Activated CD4-positive, alpha-beta T cell treated with anti-CD3 and anti-CD28 coated beads for 1 hour (primary cell): Measurements from ENCODE around the gene UTP11.
"Not testable (repeated sequence)": the region's sequence is repeated elsewhere in the genome, so short reads cannot be mapped to it uniquely, and the experiment has no call there.

Source experiments
- DNase-seq: peaks from one replicate; pipeline ENCODE4 v3.0.0-alpha.2; 2020

The UTP11 gene, protein sequence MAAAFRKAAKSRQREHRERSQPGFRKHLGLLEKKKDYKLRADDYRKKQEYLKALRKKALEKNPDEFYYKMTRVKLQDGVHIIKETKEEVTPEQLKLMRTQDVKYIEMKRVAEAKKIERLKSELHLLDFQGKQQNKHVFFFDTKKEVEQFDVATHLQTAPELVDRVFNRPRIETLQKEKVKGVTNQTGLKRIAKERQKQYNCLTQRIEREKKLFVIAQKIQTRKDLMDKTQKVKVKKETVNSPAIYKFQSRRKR

DNA sequence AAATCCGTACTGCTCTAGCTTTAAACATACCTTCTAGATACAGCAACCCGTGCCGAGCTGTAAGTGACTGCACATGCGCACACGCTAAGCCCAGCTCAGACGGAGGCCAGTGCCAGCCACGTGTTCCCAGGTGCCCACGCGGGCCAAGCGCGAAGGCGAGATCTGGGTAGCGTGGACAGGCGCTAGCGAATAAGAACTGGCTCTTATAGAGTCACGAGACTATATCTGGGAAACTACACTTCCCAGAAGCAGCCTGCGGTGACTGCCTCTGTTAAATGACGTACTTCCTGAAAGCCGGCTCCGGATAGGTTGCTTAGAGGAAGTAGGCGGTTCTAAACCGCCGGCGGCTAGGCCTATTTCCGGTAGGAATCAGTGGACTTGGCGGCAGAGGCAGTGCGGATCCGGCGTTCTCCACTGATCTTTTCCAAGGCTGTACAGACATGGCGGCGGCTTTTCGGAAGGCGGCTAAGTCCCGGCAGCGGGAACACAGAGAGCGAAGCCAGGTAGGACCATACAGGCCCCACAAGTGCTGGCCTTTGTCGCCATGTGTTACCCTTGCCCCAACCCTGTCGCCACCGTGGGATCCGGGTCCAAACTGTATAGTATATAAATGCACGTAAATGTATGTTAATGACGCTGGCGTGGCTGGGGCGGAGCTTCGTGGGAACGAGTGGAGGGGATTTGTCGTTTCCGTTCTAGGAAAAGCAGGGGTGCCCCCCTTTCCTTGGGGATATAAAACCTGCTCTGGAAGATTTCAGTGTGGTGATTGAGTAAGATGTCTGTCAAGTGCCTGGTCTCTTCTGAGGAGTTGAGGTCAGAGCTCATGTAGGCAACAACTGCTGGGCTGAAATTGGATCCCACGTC, at the start of gene UTP11:
Gene UTP11, plus strand, starts transcription at position 372 of the 864 bp plus-strand sequence. Its CDS starts 69 bp downstream, at position 441.
- DNase-seq = peak; percentile 81

DNA sequence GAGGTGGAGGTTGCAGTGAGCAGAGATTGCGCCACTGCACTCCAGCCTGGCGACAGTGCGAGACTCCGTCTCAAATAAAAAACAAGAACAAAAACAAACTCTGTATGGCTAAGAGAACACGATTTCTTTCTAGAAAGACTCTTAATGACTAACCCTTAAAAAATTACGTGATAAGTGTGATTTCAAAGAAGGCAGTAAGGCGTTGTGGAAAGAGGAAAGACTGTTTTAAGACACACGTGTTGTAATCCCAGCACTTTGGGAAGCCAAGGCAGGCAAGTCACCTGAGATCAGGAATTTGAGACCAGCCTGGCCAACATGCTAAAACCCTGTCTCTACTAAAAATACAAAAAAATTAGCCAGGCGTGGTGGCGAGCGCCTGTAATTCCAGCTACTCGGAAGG, 48.4 kb upstream of the UTP11 start:
- not testable (repeated sequence) for DNase-seq

DNA sequence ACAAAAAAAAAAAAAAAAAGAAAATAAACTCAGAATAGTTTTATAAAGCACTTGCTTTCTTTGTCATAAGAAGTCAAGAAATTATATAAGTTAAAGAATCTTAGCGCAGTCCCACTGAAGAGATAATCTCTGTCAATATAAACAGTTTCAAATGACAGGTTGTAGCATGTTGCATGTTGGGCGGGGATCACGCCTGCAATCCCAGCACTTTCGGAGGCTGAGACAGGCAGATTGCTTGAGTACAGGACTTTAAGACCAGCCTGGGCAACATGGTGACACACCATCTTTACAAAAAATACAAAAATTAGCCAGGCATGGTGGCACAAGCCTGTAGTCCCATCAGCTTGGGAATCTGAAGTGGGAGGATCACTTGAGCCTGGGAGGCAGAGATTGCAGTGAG, 47.2 kb upstream of the UTP11 start:
- no peak for DNase-seq

DNA sequence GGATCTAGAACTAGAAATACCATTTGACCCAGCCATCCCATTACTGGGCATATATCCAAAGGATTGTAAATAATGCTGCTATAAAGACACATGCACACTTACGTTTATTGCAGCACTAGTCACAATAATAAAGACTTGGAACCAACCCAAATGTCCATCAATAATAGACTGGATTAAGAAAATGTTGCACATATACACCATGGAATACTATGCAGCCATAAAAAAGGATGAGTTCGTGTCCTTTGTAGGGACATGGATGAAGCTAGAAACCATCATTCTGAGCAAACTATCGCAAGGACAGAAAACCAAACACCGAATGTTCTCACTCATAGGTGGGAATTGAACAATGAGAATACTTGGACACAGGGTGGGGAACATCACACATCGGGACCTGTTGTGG, 38.9 kb upstream of the UTP11 start:
- DNase-seq = not testable (repeated sequence)

DNA sequence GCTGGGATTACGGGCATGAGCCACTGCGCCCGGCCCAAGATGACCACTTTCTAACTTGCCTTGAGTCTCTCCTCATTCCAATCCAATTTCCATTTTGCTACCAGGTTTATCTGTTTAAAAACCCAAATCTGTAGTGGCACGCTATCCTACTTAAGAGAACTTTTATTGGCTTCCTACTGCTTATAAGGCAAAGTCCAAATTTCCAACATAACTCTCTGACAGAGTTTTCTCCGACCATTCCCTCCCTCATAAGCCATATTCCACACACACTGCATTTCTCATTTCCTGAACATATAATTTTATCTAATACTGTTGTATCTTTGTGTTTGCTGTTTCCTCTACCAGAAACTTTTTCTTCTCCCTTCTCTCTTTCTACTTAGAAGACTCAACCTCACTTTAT, 38.0 kb upstream of the UTP11 start:
- no peak for DNase-seq

DNA sequence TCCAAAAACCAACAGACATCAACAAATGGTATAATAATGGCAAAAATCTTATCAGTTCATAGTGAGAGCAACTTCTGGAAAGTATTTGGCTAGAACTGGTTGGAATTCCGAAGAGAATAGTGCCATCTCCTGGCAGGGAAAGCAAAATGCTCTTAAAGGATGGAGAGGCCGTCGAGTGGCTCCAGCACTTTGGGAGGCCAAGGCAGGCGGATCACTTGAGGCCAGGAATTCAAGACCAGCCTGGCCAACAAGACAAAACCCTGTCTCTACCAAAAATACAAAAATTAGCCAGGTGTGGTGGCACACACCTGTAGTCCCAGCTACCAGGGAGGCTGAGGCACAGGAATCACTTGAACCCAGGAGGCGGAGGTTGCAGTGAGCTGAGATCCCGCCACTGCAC, 37.5 kb upstream of the UTP11 start:
- DNase-seq = not testable (repeated sequence)

DNA sequence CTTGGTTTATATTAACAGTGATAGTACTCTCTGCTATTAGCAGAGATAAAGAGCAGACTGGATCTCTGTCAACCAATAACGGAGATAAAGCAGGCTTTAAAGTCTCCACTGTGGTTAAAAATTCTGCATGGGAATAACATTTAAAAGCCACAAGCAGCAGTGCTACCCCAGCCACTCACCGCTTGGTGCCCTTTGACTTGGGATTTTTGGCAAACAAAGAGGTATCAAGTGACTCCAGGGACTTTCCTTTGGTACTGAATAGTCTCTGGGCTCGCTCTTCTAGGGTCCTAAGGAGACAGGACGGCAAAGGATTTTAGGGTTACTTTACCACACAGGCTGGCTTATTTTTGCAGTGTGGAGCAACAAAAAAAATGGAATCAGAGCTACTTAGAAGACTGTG, 34.0 kb upstream of the UTP11 start:
- no peak for DNase-seq

DNA sequence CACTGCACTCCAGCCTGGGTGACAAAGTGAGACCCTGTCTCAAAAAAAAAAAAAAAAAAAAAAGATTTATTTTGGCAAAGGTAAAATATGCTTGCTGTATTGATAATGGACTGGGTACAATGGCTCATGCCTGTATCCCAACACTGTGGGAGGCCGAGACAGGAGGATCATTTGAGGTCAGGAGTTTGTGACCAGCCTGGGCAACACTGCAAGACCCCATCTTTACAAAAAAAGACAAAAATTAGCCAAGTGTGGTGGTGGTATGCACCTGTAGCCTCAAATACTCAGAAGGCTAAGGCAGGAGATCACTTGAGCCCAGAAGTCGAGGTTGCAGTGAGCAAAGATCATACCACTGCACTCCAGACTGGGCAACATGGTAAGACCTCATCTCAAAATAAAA, 29.0 kb upstream of the UTP11 start:
- no peak for DNase-seq

DNA sequence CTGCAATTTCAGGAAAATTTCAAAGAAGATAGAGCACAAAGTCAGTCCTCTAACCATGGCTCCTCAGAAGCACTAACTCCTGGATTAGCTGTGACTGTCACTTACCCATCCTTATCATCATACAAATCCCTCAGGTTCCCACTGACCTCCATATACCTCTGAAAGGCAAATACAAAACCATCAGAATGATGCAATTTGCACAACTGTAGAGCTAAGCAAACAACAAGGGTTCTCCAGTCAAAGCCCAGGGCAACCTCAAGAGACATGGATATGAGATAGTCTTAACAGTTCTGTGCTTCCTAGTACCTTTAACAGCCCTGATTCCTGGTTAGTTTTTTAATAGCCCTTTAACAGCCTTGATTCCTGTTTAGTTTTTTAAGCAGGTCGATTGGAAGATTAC, 24.9 kb upstream of the UTP11 start:
- DNase-seq = no peak

DNA sequence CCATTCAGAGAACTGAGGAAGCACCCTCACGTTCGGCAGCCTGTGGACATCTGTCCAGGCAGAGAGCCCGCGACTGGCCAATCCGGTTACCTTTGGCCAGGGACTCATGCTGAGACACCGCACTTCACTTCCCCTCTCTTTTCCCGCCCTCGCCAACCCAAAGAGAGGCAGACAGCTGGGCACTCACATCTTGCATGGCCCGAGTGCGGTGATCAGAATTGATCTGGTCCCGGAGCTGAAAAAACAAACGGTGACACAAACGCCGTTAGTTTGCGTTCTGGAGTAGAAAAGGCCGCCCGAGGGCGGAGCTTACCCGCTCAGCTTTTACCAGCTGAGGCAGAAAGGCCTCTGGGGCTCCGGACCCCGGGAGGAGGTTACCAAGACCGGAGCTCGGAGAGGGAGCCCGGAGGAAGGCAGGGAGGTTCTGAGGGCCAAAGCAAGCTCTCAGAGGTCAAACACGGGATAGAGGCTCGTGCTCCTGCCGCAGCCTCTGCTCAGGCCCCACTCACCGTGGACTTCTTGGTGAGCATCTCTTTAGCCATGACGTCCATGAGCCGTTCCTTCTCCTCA, 23.1 kb upstream of the UTP11 start:
- no peak for DNase-seq

DNA sequence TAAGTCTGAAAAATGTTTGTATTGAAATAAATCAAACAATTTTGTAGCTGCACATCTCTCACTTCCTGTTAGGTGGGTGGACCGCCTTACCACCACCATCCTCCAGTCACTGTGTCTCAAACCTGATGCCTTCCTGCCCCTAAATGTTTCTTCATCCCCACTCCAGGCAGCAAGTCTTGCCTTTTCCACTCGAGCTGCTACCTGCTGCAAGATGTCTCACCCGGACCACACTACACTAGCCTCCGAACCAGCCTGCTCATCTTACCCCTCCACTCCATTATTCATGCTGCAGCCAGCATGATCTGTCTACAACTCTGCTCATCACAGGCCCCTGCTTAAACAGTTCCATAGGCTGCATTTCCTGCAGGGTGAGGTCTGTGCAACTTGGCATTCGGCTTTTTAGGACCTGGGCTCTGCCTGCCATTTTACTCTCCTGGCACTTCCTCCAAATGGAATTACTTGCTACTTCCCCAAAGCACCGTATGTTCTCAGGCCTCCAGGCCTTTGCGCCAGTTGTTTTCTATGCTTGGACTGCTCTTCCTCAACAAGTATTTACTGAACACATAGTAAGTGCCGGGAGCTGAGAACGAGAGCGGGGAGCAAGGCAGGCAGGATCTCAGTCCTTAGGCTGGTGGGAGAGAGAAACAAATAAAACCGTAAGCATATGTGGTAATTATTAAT, 17.5 kb upstream of the UTP11 start:
- DNase-seq = no peak

DNA sequence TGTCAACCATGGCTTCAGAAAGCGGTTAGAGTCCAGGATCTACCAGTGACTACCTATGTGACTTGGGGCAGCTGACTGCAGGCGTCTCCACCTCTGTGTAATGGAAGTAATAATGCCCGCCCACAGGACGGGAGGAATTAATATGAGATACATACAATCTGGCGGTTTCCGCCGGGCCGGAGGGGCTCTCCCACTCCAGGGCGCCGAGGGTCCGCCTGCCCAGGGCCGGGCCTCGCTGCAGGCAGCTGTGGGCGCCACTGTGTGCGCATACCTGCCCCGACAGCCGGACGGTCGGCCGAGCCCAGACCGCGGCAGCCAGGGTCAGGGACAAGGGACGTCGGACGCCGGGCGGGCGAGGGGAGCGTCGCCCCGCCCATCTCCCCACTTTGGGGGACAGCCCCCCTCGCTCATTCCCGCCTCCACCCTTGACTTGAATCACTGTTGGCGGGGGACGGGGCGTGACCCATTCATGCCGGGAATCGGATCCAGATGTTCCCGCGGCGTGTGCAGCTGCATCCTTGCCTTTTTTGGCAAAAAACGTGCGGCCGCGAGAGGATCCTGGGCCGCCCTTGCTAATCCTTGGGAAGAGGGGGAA, 16.7 kb upstream of the UTP11 start:
- DNase-seq = no peak

DNA sequence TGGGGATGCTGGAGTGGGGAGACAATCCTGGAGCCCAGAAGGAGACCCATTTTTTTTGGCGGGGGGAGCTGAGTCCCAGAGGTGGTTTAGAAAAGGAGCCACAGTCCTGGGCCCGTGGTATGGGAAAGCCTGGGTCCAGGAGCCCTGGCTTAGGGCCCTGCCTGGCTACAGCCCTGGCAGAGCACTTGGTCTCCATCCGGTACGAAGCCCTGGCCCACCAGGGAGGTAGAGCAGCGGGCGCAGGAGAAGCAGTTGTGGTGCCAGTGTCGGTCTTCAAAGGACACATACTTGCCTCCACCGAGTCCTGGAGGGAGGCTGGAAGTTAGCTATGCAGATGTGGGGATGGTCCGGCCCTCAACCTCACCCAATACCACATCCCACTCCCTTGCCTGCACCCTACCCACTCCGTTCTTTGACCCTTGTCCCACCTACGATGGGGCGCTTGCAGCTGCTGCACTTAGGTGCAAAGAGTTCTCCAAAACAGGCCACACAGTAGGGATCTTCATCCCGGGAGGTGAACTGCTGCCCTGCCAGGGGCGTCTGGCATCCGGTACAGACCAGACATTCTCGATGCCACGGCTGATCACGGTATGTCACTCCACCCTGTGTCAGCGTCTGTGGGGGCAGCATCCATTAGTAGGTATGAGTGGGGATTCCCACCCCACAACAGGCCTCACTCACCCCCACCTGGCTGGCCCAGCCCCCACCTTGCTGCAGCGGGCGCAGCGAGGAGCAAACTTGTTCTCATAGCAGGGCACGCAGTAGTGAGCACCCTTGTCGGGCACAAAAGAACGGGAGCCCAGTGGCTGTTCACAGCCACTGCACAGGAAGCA, 15.1 kb upstream of the UTP11 start:
- no peak for DNase-seq

DNA sequence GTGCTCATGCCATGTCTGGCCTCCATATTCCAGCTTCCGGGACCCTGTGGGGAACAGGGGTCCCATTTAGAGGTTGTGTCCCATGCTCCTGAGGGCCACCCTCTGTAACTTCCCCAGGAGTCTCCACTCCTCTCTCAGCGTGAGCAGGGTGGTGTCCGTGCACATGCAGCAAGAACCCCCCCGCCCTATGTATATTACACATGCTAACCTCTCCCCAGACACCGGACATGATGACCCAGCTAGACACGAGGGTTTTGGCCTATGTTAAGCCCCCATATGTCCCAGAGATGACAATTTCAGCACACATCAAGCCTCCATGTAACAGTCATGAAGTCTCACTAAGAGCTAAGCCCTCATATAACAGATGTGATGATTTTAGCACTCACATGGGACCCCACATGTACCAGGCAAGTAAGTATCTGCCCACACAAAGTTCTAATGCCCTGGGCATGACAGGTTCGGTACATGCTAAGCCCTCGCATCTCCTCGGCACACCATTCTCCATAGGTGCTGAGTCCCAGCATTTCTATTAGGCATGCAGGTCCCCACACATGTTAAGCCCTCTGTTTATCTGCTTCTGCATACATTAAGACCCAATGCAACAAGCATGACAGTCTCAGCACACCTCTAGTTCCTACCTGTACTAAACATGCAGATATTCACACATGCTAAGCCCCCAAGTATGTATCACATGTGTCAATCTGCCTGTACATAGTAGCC, 14.3 kb upstream of the UTP11 start:
- no peak for DNase-seq

DNA sequence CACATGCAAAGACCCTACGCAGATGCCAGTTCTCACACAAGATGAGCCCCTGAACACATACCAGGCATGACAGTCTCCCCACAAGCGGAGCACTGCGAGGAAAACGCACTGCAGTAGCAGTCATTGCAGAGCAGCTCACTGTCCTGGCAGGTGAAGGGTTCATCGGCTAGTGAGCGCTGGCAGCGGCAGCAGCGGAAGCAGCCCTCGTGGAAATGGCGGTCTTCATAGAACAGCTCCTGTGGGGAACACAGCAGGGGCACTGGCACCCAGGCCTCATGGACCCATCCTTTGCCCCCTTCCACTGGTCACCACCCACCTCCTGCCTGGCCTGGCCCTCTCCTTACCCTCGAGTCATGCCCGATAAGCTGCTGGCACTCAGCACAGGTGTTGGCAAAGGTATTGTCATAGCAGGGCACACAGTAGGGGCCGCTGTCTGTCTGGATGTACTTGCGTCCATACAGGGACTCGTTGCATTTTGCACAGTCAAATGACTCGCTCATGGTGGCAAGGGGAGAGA, 13.6 kb upstream of the UTP11 start:
- DNase-seq = no peak

DNA sequence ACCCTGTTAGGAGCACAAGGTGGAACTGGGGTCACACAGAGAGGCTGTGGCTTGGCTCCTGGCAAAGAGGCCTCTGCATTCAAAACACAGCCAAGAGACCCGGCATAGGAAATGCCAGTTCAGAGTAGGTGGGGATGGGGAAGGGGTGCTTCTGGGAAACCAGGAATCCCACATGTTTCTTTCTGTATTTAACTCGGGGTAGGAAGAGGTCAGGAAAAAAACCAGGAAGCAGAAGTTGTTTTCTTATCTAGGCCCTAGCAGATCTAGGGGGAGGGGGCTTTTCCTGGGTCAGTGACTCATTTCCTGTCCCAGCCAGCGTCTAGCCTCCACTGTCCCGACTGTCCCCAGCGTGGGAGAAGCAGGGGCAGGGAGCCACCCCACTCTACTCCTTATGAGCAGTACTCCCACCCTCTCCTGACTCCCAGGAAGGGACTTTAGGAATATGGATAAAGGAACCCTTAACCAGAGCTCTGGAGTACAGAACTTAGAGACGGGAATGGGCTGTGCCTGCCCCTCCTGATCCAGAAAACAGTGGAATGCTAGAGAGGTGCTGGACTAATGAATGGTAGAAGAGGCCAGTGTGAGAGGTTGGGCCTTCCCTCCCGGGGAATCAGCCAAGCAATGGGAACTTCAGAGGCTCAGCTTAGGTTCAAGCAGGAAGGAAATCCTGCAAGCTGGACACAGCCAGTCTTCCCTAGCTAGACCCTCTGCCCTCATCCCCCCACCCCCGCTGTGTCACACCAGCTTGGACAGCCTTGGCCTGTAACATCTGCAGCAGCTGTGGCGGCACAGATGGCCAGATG, 12.9 kb upstream of the UTP11 start:
- DNase-seq = no peak

DNA sequence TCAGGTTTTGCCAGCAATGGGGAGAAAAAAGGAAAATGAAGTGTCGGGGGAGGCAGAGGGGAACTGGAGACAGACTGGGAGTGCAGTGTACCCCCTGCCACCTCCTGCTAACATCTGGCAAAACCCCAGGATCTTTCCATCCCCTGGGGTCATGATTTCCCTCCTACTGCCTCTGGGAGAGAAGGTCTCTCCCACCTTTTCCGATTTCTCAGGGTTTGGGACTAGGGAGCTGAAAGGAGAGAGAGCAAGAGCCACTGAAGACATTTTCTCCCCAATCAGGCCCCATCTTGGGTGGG, 12.4 kb upstream of the UTP11 start:
- no peak for DNase-seq

DNA sequence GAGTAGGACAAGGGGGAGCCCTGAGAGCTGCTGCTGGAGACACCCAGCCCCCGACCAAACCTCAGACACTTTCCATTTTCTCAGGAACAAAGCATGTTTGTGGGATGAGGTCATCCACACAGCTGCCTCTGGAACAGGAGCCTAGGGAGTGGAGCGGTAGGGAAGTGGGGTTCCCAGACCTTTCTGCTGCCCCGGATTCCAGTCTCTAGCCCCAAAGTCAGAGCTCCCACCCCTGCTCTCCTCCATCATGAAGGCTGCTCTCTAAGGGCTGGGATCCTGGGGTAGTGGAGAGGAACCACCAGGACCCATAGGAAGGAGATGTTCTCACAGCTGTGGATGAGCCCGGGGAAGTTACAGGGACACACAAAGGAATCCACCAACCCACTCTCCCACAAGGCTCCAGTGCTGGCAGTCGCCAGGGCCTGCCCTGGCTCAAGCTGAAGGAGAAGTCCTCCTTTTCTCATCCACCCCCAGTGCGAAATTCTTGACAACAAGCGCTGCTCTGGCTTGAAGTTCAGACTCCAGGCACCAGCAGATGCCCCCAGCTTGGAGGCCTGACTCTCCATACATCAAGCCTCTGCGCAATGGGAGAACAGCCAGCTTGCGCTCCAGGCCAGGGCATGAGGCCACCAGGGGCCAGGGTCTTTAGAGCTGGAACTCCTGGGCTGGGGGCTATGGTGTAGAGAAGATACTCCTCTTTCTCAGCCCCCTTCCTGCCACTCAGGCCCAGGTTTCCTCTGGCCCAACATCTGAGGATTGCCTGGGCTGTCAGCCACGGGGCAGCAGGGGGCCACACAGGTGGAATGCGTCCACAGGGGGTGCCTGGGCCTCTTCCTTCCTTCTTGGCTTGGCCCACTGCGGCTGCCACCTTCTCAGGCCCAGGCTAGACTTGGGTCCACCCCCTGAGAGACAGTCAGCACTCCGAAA, 11.7 kb upstream of the UTP11 start:
- DNase-seq = no peak
